NCI-H128 (cell line): ENCODE results near the gene SNU13.
"Not testable (repeated sequence)": the region's sequence is repeated elsewhere in the genome, so short reads cannot be mapped to it uniquely, and the experiment has no call there.

Source experiments
- DNase-seq: peaks from one replicate; lab custom pipeline; 2025; ENCODE audit not compliant: unreplicated experiment; lab: John Stamatoyannopoulos, UW

Gene SNU13

GRCh38 chr22:41688365-41689211, at the start of gene SNU13:
Gene SNU13 (minus strand): TSS chr22:41688867. CDS start chr22:41688796, 71 bp downstream.
- peak; percentile 30 for DNase-seq

GRCh38 chr22:41733241-41733640, 44.6 kb upstream of the SNU13 start:
- DNase-seq, result not testable (repeated sequence)

- DNase-seq, result no peak
These were observed 43.6 kb upstream of the SNU13 start for GRCh38 chr22:41732096-41732772.

GRCh38 chr22:41731609-41732008, 42.9 kb upstream of the SNU13 start:
- no peak for DNase-seq

GRCh38 chr22:41725510-41726110, 36.9 kb upstream of the SNU13 start:
- no peak for DNase-seq

GRCh38 chr22:41722496-41722895, 33.8 kb upstream of the SNU13 start:
- no peak for DNase-seq

GRCh38 chr22:41713004-41713403, 24.3 kb upstream of the SNU13 start:
- DNase-seq, result no peak

GRCh38 chr22:41709341-41709740, 20.7 kb upstream of the SNU13 start:
- DNase-seq, result no peak

- no peak for DNase-seq
These were observed 14.1 kb upstream of the SNU13 start for GRCh38 chr22:41702763-41703162.

- DNase-seq, result no peak
These were observed 11.4 kb upstream of the SNU13 start for GRCh38 chr22:41700108-41700364.

- DNase-seq, result no peak
These were observed 10.8 kb upstream of the SNU13 start, which contains the start of gene MEI1 for GRCh38 chr22:41699264-41700107. Gene MEI1 (plus strand): TSS chr22:41699503. CDS start chr22:41699539, 36 bp downstream.

- DNase-seq, result peak; percentile 35
These were observed 8.6 kb upstream of the SNU13 start for GRCh38 chr22:41697126-41697775.

GRCh38 chr22:41696703-41697102, 8.0 kb upstream of the SNU13 start:
- DNase-seq, result no peak

GRCh38 chr22:41695211-41695610, 6.5 kb upstream of the SNU13 start:
- DNase-seq, result no peak

GRCh38 chr22:41690476-41690875, 1.8 kb upstream of the SNU13 start:
- DNase-seq, result no peak

- DNase-seq, result no peak
These were observed 734 bp downstream of the SNU13 start for GRCh38 chr22:41687901-41688364.

GRCh38 chr22:41686890-41687289, 1.8 kb downstream of the SNU13 start:
- DNase-seq, result not testable (repeated sequence)

- no peak for DNase-seq
These were observed 4.5 kb downstream of the SNU13 start for GRCh38 chr22:41684194-41684593.

GRCh38 chr22:41683616-41684015, 5.1 kb downstream of the SNU13 start:
- no peak for DNase-seq

GRCh38 chr22:41683052-41683451, 5.6 kb downstream of the SNU13 start:
- DNase-seq, result no peak
